ENCODE measurements around the gene HNRNPH3. TPM values are rescaled to one million over a fixed set of nuclear protein-coding genes. Genes with fewer than 3 reads are reported as not detected.
"Not testable (repeated sequence)": the region's sequence is repeated elsewhere in the genome, so short reads cannot be mapped to it uniquely, and the experiment has no call there.

Gene HNRNPH3
- polyA plus RNA-seq, 2 of the 4 experiments (the other 2 are of a cell fraction), result 210 to 354 TPM

- TF ChIP-seq HOXB13 (CRISPR knock-in tag; IDR thresholded peaks at IDR 0.05; ENCODE audit: low read depth), result no peak
Observed at GRCh38 chr10:68315582-68315981, 16.3 kb upstream of the HNRNPH3 start (continued).

GRCh38 chr10:68318331-68319059 lies 13.4 kb upstream of the HNRNPH3 start:
- H3K4me2 ChIP-seq, result no peak overlapping the region
- H3K4me1 ChIP-seq, result no peaks in the 10 kb centered on the region
- no peak overlapping the region for H3K27ac ChIP-seq
- no peak for ATAC-seq
- DNase-seq (ENCODE audit: low read depth in 1 of 2, low spot score in 1 of 2), result no peak
- WGBS (ENCODE audit: missing lambda C conversion rate), result 46% methylated on average over 1 of the region's 1 CpG
- TF ChIP-seq FOXS1 (CRISPR knock-in tag; IDR thresholded peaks at IDR 0.05) (no peak), RNF2 (IDR thresholded peaks at IDR 0.05; ENCODE audit: borderline replicate concordance, low read depth) (no peak), PBX3 (IDR thresholded peaks at IDR 0.05) (no peak), NFE2L2 (conservative IDR thresholded peaks at IDR 0.05; ENCODE audit: low read length) (no peak), CHD4 (IDR thresholded peaks at IDR 0.05; ENCODE audit: borderline replicate concordance) (no peak), HDAC2 (IDR thresholded peaks at IDR 0.05) (no peak), EP300 (IDR thresholded peaks at IDR 0.05) (no peak), MAX (IDR thresholded peaks at IDR 0.05) (no peak), RCOR1 (IDR thresholded peaks at IDR 0.05; ENCODE audit: low read depth, low read length) (no peak), NR3C1 (IDR thresholded peaks at IDR 0.05) (no peak), CTCF (IDR thresholded peaks at IDR 0.05) (no peak), HEYL (CRISPR knock-in tag; IDR thresholded peaks at IDR 0.05) (no peak), EHF (CRISPR knock-in tag; IDR thresholded peaks at IDR 0.05) (no peak), MYC (IDR thresholded peaks at IDR 0.05; ENCODE audit: borderline replicate concordance, low read length) (no peak), FOSB (CRISPR knock-in tag; IDR thresholded peaks at IDR 0.05) (no peak), GATA3 (IDR thresholded peaks at IDR 0.05; ENCODE audit: borderline replicate concordance) (no peak), HES2 (IDR thresholded peaks at IDR 0.05) (no peak), ATOH8 (CRISPR knock-in tag; IDR thresholded peaks at IDR 0.05; ENCODE audit: low read depth) (no peak)
- peaks cover 20% of the 10 kb centered on the region; the same call in 2 of the 3 replicates for H3K9me3 ChIP-seq
- H3K4me3 ChIP-seq, result no peak overlapping the region
- ChIA-PET POLR2A (no interaction called here), CTCF (interaction anchor here (0.6 to 1.4 kb wide), 5 partner anchors 9 to 106 kb away, joined by 3 to 6 read pairs (median 3); partner anchors contain the start of gene PBLD)
- FAIRE-seq, result no peak

- 66% methylated on average over 4 of the region's 4 CpGs for WGBS (ENCODE audit: missing lambda C conversion rate)
- ATAC-seq; H3K4me3 ChIP-seq; POLR2A ChIA-PET; H3K27ac ChIP-seq; FAIRE-seq; DNase-seq (ENCODE audit: low read depth in 1 of 2, low spot score in 1 of 2); H3K9me3 ChIP-seq; H3K4me2 ChIP-seq: not testable (repeated sequence)
- peaks cover 21% of the 10 kb centered on the region for H3K4me1 ChIP-seq
- CTCF ChIA-PET, result interaction anchor here (0.9 kb wide), 1 partner anchor 9 kb away, joined by 3 read pairs; no protein-coding TSS in a partner anchor
Observed at GRCh38 chr10:68324396-68324795, 7.5 kb upstream of the HNRNPH3 start.

Measured in A549 (cell line).